ENCODE results near the gene PTH1R. TPM values are rescaled to one million over a fixed set of nuclear protein-coding genes. Genes with fewer than 3 reads are reported as not detected.

Gene PTH1R
- total RNA-seq, 1 experiment from 2014 or later = 1.0 TPM

GRCh38 chr3:46875560-46875959, 2.0 kb upstream of the PTH1R start:
- H3K27ac ChIP-seq (ENCODE audit: insufficient read length, low read depth, low read length) = no peak overlapping the region
- H3K4me1 ChIP-seq (ENCODE audit: insufficient read depth, low read length) = no peaks in the 10 kb centered on the region
- H3K18ac ChIP-seq (ENCODE audit: insufficient read length, low read depth, low read length) = no peak overlapping the region
- H4K20me1 ChIP-seq (ENCODE audit: control insufficient read depth, insufficient read depth, insufficient read length) = no peaks in the 10 kb centered on the region
- no peaks in the 10 kb centered on the region for H3K79me1 ChIP-seq (ENCODE audit: insufficient read depth, low read depth, low read length, poor library complexity, severe bottlenecking)
- H3T11ph ChIP-seq (ENCODE audit: low read length) = no peak overlapping the region
- H3K23me2 ChIP-seq (ENCODE audit: insufficient read length, low read depth, low read length, poor library complexity, severe bottlenecking) = no peaks in the 10 kb centered on the region
- no CpG with 5 or more reads among the region's 9 CpGs for WGBS (ENCODE audit: extremely low coverage, insufficient read length, low lambda C conversion rate)
- no peak overlapping the region for H2BK15ac ChIP-seq (ENCODE audit: low read depth, low read length)
- no peak overlapping the region for H3K4ac ChIP-seq (ENCODE audit: low read depth, low read length)
- H4K91ac ChIP-seq (ENCODE audit: insufficient read length, low read depth, low read length) = no peak overlapping the region
- no peak overlapping the region for H3K14ac ChIP-seq (ENCODE audit: insufficient read depth, low read length)
- Mint-ChIP-seq H3K27me3 (ENCODE audit: low read depth) (peaks cover 96% of the 10 kb centered on the region), H3K27ac (no peak overlapping the region), H3K36me3 (ENCODE audit: insufficient read depth in 1 of 3, low read depth in 3 of 3) (no peaks in the 10 kb centered on the region), H3K4me3 (no peak overlapping the region), H3K4me1 (peaks cover 8 to 21% of the 10 kb centered on the region in 2 experiments), H3K9me3 (no peaks in the 10 kb centered on the region)
- H3K56ac ChIP-seq (ENCODE audit: insufficient read length, low read depth, low read length) = no peak overlapping the region
- no peak overlapping the region for H2BK12ac ChIP-seq (ENCODE audit: insufficient read length, low read depth, low read length)
- no peak overlapping the region for H3K9ac ChIP-seq (ENCODE audit: extremely low read depth, insufficient read length, low read length)
- H2AK5ac ChIP-seq (ENCODE audit: insufficient read length, low read length) = no peak overlapping the region
- no peak overlapping the region for H2BK5ac ChIP-seq (ENCODE audit: insufficient read length, low read length)
- H2AFZ ChIP-seq (ENCODE audit: low read length) = no peak overlapping the region
- H4K5ac ChIP-seq (ENCODE audit: insufficient read length, low read depth, low read length) = no peak overlapping the region
- no peaks in the 10 kb centered on the region for H3K79me2 ChIP-seq (ENCODE audit: insufficient read depth, low read length)
- no peak for DNase-seq
- H2BK120ac ChIP-seq (ENCODE audit: low read depth, low read length, poor library complexity, severe bottlenecking) = no peak overlapping the region
- H3K23ac ChIP-seq (ENCODE audit: insufficient read length, low read depth, low read length) = no peak overlapping the region
- no peak overlapping the region for H3K4me2 ChIP-seq (ENCODE audit: insufficient read depth, insufficient read length, low read length)
- TF ChIP-seq CTCF (conservative IDR thresholded peaks at IDR 0.05) = no peak
- H2BK20ac ChIP-seq (ENCODE audit: low read depth, low read length, poor library complexity, severe bottlenecking) = no peak overlapping the region
- H3K27me3 ChIP-seq (ENCODE audit: insufficient read depth, low read length) = peaks cover 20% of the 10 kb centered on the region
- H3K9me3 ChIP-seq (ENCODE audit: control insufficient read depth, low read depth, low read length) = no peaks in the 10 kb centered on the region
- no peak overlapping the region for H4K8ac ChIP-seq (replicated peaks; ENCODE audit: insufficient read length, low read depth, low read length)

All from H9 (cell line).